K562 (cell line): ENCODE results near the gene TFB2M. TPM values are rescaled to one million over a fixed set of nuclear protein-coding genes. Genes with fewer than 3 reads are reported as not detected.

ENCODE experiments used
- ATAC-seq: fragments of 200-7000 bp; cut with Tn5 transposase; 3 replicates; pipeline ENCODE4 v1.9.1; 2020; ENCODE audit warnings: moderate library complexity
- BruUV-seq: library from RNA; stranded (reverse); fragments of 400-500 nt; replicated peaks from 2 replicates; lab custom pipeline; 2021; lab: Mats Ljungman, UMichigan
- CTCF ChIA-PET: fragments of 300-600 bp; formaldehyde crosslinking; extraction: SDS; loops from one replicate; lab custom pipeline; 2021; ENCODE audit warnings: low intra/inter-chr PET ratio; lab: Yijun Ruan, JAX
- POLR2A ChIA-PET: fragments of 300-600, 350-650 bp; sonication (Branson Sonifier 250); formaldehyde crosslinking; extraction: SDS; loops from one replicate; lab custom pipeline; 2021; ENCODE audit warnings: antibody characterized with exemption, inconsistent platforms; lab: Yijun Ruan, JAX
- DNase-seq, 4 experiments: peaks; one replicate each; pipeline versions ENCODE4 v3.0.0 to v3.0.0-alpha.2; 2011 to 2018; ENCODE audit warnings: low spot score in 3 of 4, mixed read lengths in 3 of 4; ENCODE audit errors: extremely low read depth in 1 of 4
- FAIRE-seq: peaks from 2 replicates; lab custom pipeline; 2011; peaks lifted over from hg19 to GRCh38; lab: Jason Lieb, UNC
- H2AFZ ChIP-seq: 2 replicates; pipeline ENCODE4 v1.6.0; 2011; ENCODE audit warnings: low read depth, low read length, control low read depth, inconsistent platforms
- H3K27ac ChIP-seq: fragments of 200-600 bp; 3 replicates; pipeline ENCODE4 v1.8.0; 2011; ENCODE audit warnings: low read depth, mild to moderate bottlenecking, control low read depth, inconsistent platforms, low read length, moderate library complexity, mixed read lengths; ENCODE audit errors: extremely low read depth
- H3K27me3 ChIP-seq, 2 experiments: fragments of 300-600 bp in 1 of 2; 2 replicates in 1 of 2; 3 replicates in 1 of 2; pipeline versions ENCODE4 v1.6.0 to v1.8.0; 2011; ENCODE audit warnings: inconsistent platforms in 2 of 2, low read length in 2 of 2, mild to moderate bottlenecking in 1 of 2, mixed read lengths in 1 of 2, moderate library complexity in 1 of 2; ENCODE audit not compliant: control insufficient read depth in 2 of 2, insufficient read depth in 2 of 2
- H3K36me3 ChIP-seq: fragments of 300-600 bp; 3 replicates; pipeline ENCODE4 v1.8.0; 2011; ENCODE audit warnings: mild to moderate bottlenecking, low read length, inconsistent platforms; ENCODE audit not compliant: control insufficient read depth, insufficient read depth
- H3K4me1 ChIP-seq, 2 experiments: fragments of 200-600 bp in 1 of 2; replicated peaks in 1 of 2; 2 replicates in 1 of 2; 3 replicates in 1 of 2; pipeline versions ENCODE4 v1.5.1 to v1.8.0; 2011; ENCODE audit warnings: inconsistent platforms in 2 of 2, low read length in 2 of 2, mild to moderate bottlenecking in 1 of 2, mixed read lengths in 1 of 2, moderate library complexity in 1 of 2; ENCODE audit not compliant: control insufficient read depth in 2 of 2, insufficient read depth in 2 of 2
- H3K4me2 ChIP-seq: 2 replicates; pipeline ENCODE4 v1.6.1; 2011; ENCODE audit warnings: low read length, control low read depth, inconsistent platforms, mixed read lengths; ENCODE audit not compliant: insufficient read depth
- H3K4me3 ChIP-seq: fragments of 200-600 bp; sonication (generic), shearing (Covaris generic); 2 replicates; pipeline ENCODE4 v1.5.1; 2016; ENCODE audit warnings: control low read depth, inconsistent platforms
- H3K79me2 ChIP-seq: fragments of 200-600 bp; 3 replicates; pipeline ENCODE4 v1.8.0; 2011; ENCODE audit warnings: low read length, inconsistent platforms; ENCODE audit not compliant: control insufficient read depth, insufficient read depth
- H3K9ac ChIP-seq, 2 experiments: 2 replicates each; pipeline versions ENCODE4 v1.6.0 to v1.6.1; 2011; ENCODE audit warnings: low read depth in 2 of 2, low read length in 2 of 2, control low read depth in 1 of 2, inconsistent platforms in 1 of 2, mild to moderate bottlenecking in 1 of 2, mixed read lengths in 1 of 2; ENCODE audit not compliant: insufficient read depth in 1 of 2
- H3K9me1 ChIP-seq: one replicate; pipeline ENCODE4 v1.6.0; 2011; ENCODE audit warnings: inconsistent platforms, mild to moderate bottlenecking, low read length, moderate library complexity; ENCODE audit not compliant: control insufficient read depth, insufficient read depth
- H3K9me3 ChIP-seq: replicated peaks from 2 replicates; pipeline ENCODE4 v1.5.1; 2011; ENCODE audit warnings: low read depth, low read length, inconsistent platforms; ENCODE audit not compliant: control insufficient read depth, insufficient read depth
- H4K20me1 ChIP-seq: replicated peaks from 2 replicates; pipeline ENCODE4 v1.6.1; 2011; ENCODE audit warnings: low read length, inconsistent platforms, mixed read lengths; ENCODE audit not compliant: control insufficient read depth, insufficient read depth
- BHLHE40 ChIP-seq: IDR thresholded peaks from 2 replicates; pipeline ENCODE4 v1.6.1; 2011; ENCODE audit warnings: low read length, improper control_type of control experiment
- FOXJ2 ChIP-seq: fragments of 200-800 bp; sonication (Bioruptor generic); IDR thresholded peaks from 2 replicates; pipeline ENCODE4 v1.6.1; 2016; ENCODE audit warnings: missing genetic modification characterization, missing compliant biosample characterization
- HDAC1 ChIP-seq, 2 experiments: fragments of 450-650 bp; IDR thresholded peaks; 2 replicates each; pipeline ENCODE4 v1.6.1; 2016 to 2017; ENCODE audit warnings: inconsistent platforms in 1 of 2, mild to moderate bottlenecking in 1 of 2, moderate library complexity in 1 of 2
- HDGF ChIP-seq: fragments of 450-650 bp; IDR thresholded peaks from 2 replicates; pipeline ENCODE4 v1.6.1; 2016
- HMG20A ChIP-seq: fragments of 450-650 bp; formaldehyde crosslinking; conservative IDR thresholded peaks from 2 replicates; pipeline ENCODE4 v1.4.0; 2020; ENCODE audit warnings: mild to moderate bottlenecking, mixed read lengths
- KLF13 ChIP-seq: fragments of 450-650 bp; IDR thresholded peaks from 2 replicates; pipeline ENCODE4 v1.6.1; 2016; ENCODE audit warnings: missing genetic modification characterization, low read depth, mild to moderate bottlenecking, missing compliant biosample characterization, moderate library complexity, borderline replicate concordance
- ZC3H8 ChIP-seq: fragments of 450-650 bp; IDR thresholded peaks from 2 replicates; pipeline ENCODE4 v1.6.1; 2017
- ZNF212 ChIP-seq: fragments of 450-650 bp; formaldehyde crosslinking; IDR thresholded peaks from 2 replicates; pipeline ENCODE4 v1.4.0; 2020; ENCODE audit warnings: mild to moderate bottlenecking
- ZNF695 ChIP-seq: fragments of 450-650 bp; formaldehyde crosslinking; IDR thresholded peaks from 2 replicates; pipeline ENCODE4 v1.4.0; 2020; ENCODE audit warnings: mild to moderate bottlenecking, moderate library complexity
- ZNF766 ChIP-seq: fragments of 200-800 bp; sonication (Bioruptor generic); conservative IDR thresholded peaks from 2 replicates; pipeline ENCODE4 v1.6.1; 2016; ENCODE audit warnings: missing genetic modification characterization, missing compliant biosample characterization
- WGBS: fragments of 100-300 bp; shearing (Covaris generic); methylation state at CpG from one replicate; pipeline ENCODE4 v1.1.6; 2016; ENCODE audit warnings: low coverage, mixed read lengths; ENCODE audit not compliant: insufficient coverage; ENCODE audit errors: missing lambda C conversion rate; 5-methylcytosine and 5-hydroxymethylcytosine counted together
- in situ Hi-C: fragments of 300-500 bp; cut with MboI; formaldehyde crosslinking; loops from 4 replicates; pipeline ENCODE4 v1.15.0; 2018; ENCODE audit warnings: inconsistent platforms, mixed read lengths
- intact Hi-C: fragments of 100-400 bp; cut with micrococcal nuclease; formaldehyde crosslinking; loops from 2 replicates; pipeline ENCODE4 v1.14.2; 2022
- polyA plus RNA-seq, 8 experiments: library from polyadenylated mRNA; depleted of rRNA in 4 of 8; stranded (reverse) in 5 of 8; unstranded in 3 of 8; fragments of >200 nt; fragmentation: Nextera tagmentation in 2 of 8; fragmentation: Illumina TruSeq in 1 of 8; extraction: Ambion mirVana in 2 of 8; extraction: Trizol in 1 of 8; gene quantifications; 2 replicates each; pipeline versions ENCODE4 v1.2.1 to v1.2.3, GENCODE V29; 2011 to 2014; ENCODE audit warnings: inconsistent platforms in 1 of 8, missing spikeins in 1 of 8
- total RNA-seq, 7 experiments: library from RNA; depleted of rRNA in 6 of 7; stranded (reverse); fragments of >200 nt in 6 of 7; fragmentation: Illumina TruSeq in 2 of 7; extraction: Trizol in 2 of 7; gene quantifications; 2 replicates each; pipeline versions ENCODE4 v1.2.1 to v1.2.3, GENCODE V29; 2011 to 2021; ENCODE audit warnings: low replicate concordance in 1 of 7
- TF ChIP-seq, protein P1 (sequence below): fragments of 450-650 bp; IDR thresholded peaks from 2 replicates; pipeline ENCODE4 v1.6.1; 2016; ENCODE audit warnings: mild to moderate bottlenecking, moderate library complexity

TFB2M gene
- total and polyA plus RNA-seq, 9 of the 15 experiments (the other 6 are each of a cell fraction or from before 2014, with no cell fraction given): 55.1 to 162 (median 70.6) TPM

DNA sequence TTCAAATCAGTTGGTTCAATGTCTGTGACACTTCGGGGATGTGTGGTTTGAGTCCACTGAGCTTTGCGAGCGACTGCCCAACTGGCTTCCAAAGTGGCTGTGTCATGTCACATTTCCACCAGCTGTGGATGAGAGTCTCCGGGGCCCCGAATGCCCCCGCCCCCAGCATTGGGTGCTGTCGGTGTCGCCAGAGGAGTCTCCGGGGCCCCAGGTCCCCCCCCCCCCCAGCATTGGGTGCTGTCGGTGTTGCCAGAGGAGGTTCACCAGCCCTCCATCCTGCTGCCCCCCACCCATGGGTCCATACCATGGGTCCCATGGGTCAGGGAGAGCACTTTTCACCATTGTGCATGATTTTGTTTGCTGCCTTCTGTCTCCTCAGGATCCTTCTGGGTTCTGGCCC is 49.9 kb downstream of the TFB2M start:
- Histone ChIP-seq H3K4me3 (no peak overlapping the region), H4K20me1 (no peaks in the 10 kb centered on the region), H3K9me1 (no peaks in the 10 kb centered on the region), H3K36me3 (no peaks in the 10 kb centered on the region), H3K27me3 (peaks cover 0 to 24% of the 10 kb centered on the region in 2 experiments; a peak in 2 of 5 replicates), H3K4me2 (no peak overlapping the region), H3K9me3 (peaks cover 30% of the 10 kb centered on the region), H3K27ac (no peak overlapping the region), H3K9ac (no peak overlapping the region), H3K79me2 (no peaks in the 10 kb centered on the region), H3K4me1 (peaks cover 0 to 6% of the 10 kb centered on the region in 2 experiments; a peak in 2 of 5 replicates), H2AFZ (no peak overlapping the region)
- WGBS: 9% methylated on average over 4 of the region's 10 CpGs
- no TSS peak for BruUV-seq
- no peak for FAIRE-seq
- ATAC-seq: no peak
- intact Hi-C loops (no loop called here), in situ Hi-C loops (no loop called here)
- no peak for DNase-seq
- CTCF ChIA-PET: no interaction called here
- no peak for TF ChIP-seq HDGF
- TF ChIP-seq ZC3H8: no peak
- no peak for TF ChIP-seq ZNF766 (CRISPR knock-in tag)
- TF ChIP-seq HMG20A: no peak
- TF ChIP-seq HDAC1 (IDR thresholded peaks at IDR 0.05): no peak
- TF ChIP-seq, protein P1, sequence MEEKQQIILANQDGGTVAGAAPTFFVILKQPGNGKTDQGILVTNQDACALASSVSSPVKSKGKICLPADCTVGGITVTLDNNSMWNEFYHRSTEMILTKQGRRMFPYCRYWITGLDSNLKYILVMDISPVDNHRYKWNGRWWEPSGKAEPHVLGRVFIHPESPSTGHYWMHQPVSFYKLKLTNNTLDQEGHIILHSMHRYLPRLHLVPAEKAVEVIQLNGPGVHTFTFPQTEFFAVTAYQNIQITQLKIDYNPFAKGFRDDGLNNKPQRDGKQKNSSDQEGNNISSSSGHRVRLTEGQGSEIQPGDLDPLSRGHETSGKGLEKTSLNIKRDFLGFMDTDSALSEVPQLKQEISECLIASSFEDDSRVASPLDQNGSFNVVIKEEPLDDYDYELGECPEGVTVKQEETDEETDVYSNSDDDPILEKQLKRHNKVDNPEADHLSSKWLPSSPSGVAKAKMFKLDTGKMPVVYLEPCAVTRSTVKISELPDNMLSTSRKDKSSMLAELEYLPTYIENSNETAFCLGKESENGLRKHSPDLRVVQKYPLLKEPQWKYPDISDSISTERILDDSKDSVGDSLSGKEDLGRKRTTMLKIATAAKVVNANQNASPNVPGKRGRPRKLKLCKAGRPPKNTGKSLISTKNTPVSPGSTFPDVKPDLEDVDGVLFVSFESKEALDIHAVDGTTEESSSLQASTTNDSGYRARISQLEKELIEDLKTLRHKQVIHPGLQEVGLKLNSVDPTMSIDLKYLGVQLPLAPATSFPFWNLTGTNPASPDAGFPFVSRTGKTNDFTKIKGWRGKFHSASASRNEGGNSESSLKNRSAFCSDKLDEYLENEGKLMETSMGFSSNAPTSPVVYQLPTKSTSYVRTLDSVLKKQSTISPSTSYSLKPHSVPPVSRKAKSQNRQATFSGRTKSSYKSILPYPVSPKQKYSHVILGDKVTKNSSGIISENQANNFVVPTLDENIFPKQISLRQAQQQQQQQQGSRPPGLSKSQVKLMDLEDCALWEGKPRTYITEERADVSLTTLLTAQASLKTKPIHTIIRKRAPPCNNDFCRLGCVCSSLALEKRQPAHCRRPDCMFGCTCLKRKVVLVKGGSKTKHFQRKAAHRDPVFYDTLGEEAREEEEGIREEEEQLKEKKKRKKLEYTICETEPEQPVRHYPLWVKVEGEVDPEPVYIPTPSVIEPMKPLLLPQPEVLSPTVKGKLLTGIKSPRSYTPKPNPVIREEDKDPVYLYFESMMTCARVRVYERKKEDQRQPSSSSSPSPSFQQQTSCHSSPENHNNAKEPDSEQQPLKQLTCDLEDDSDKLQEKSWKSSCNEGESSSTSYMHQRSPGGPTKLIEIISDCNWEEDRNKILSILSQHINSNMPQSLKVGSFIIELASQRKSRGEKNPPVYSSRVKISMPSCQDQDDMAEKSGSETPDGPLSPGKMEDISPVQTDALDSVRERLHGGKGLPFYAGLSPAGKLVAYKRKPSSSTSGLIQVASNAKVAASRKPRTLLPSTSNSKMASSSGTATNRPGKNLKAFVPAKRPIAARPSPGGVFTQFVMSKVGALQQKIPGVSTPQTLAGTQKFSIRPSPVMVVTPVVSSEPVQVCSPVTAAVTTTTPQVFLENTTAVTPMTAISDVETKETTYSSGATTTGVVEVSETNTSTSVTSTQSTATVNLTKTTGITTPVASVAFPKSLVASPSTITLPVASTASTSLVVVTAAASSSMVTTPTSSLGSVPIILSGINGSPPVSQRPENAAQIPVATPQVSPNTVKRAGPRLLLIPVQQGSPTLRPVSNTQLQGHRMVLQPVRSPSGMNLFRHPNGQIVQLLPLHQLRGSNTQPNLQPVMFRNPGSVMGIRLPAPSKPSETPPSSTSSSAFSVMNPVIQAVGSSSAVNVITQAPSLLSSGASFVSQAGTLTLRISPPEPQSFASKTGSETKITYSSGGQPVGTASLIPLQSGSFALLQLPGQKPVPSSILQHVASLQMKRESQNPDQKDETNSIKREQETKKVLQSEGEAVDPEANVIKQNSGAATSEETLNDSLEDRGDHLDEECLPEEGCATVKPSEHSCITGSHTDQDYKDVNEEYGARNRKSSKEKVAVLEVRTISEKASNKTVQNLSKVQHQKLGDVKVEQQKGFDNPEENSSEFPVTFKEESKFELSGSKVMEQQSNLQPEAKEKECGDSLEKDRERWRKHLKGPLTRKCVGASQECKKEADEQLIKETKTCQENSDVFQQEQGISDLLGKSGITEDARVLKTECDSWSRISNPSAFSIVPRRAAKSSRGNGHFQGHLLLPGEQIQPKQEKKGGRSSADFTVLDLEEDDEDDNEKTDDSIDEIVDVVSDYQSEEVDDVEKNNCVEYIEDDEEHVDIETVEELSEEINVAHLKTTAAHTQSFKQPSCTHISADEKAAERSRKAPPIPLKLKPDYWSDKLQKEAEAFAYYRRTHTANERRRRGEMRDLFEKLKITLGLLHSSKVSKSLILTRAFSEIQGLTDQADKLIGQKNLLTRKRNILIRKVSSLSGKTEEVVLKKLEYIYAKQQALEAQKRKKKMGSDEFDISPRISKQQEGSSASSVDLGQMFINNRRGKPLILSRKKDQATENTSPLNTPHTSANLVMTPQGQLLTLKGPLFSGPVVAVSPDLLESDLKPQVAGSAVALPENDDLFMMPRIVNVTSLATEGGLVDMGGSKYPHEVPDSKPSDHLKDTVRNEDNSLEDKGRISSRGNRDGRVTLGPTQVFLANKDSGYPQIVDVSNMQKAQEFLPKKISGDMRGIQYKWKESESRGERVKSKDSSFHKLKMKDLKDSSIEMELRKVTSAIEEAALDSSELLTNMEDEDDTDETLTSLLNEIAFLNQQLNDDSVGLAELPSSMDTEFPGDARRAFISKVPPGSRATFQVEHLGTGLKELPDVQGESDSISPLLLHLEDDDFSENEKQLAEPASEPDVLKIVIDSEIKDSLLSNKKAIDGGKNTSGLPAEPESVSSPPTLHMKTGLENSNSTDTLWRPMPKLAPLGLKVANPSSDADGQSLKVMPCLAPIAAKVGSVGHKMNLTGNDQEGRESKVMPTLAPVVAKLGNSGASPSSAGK: no peak
- no peak for TF ChIP-seq ZNF212 (CRISPR knock-in tag)
- TF ChIP-seq ZNF695 (CRISPR knock-in tag): no peak
- TF ChIP-seq BHLHE40: no peak
- TF ChIP-seq KLF13 (tag): no peak
- no peak for TF ChIP-seq FOXJ2
- POLR2A ChIA-PET: interaction anchor here (0.6 kb wide), 1 partner anchor 37 kb away, joined by 3 read pairs; no protein-coding TSS in a partner anchor
